KOPT-K1 (cell line): ENCODE results near the gene GPD2.
"Not testable (repeated sequence)": the region's sequence is repeated elsewhere in the genome, so short reads cannot be mapped to it uniquely, and the experiment has no call there.

Experiments used
- H3K27ac ChIP-seq: fragments of 200-600 bp; sonication (generic); 2 replicates; pipeline ENCODE4 v1.5.1; 2016; ENCODE audit warnings: antibody characterized with exemption, mild to moderate bottlenecking, low read depth, low read length; ENCODE audit not compliant: poor library complexity, severe bottlenecking
- H3K36me3 ChIP-seq: fragments of 200-600 bp; sonication (generic); 2 replicates; pipeline ENCODE4 v1.5.1; 2017; ENCODE audit warnings: antibody characterized with exemption, mild to moderate bottlenecking, low read length, moderate library complexity; ENCODE audit not compliant: insufficient read depth
- H3K9me3 ChIP-seq: fragments of 200-600 bp; sonication (generic); 2 replicates; pipeline ENCODE4 v1.5.1; 2017; ENCODE audit warnings: antibody characterized with exemption, low read length, mild to moderate bottlenecking; ENCODE audit not compliant: insufficient read depth, poor library complexity, severe bottlenecking

GPD2 gene

GRCh38 chr2:156517419-156517818 is 81.2 kb downstream of the GPD2 start:
- Histone ChIP-seq H3K27ac (no peak overlapping the region), H3K36me3 (no peaks in the 10 kb centered on the region), H3K9me3 (no peaks in the 10 kb centered on the region)

GRCh38 chr2:156518138-156518537 is 82.0 kb downstream of the GPD2 start:
- H3K27ac ChIP-seq: no peak overlapping the region
- H3K9me3 ChIP-seq: no peaks in the 10 kb centered on the region

GRCh38 chr2:156522864-156523440 is 86.8 kb downstream of the GPD2 start:
- no peaks in the 10 kb centered on the region for H3K36me3 ChIP-seq

More at GRCh38 chr2:156518138-156518537, 82.0 kb downstream of the GPD2 start:
- no peaks in the 10 kb centered on the region for H3K36me3 ChIP-seq

GRCh38 chr2:156526950-156527636 is 90.9 kb downstream of the GPD2 start:
- Histone ChIP-seq H3K27ac (no peak overlapping the region), H3K36me3 (no peaks in the 10 kb centered on the region), H3K9me3 (no peaks in the 10 kb centered on the region)

More at GRCh38 chr2:156522864-156523440, 86.8 kb downstream of the GPD2 start:
- no peak overlapping the region for H3K27ac ChIP-seq
- H3K9me3 ChIP-seq: no peaks in the 10 kb centered on the region

GRCh38 chr2:156528583-156528982 is 92.4 kb downstream of the GPD2 start:
- not testable (repeated sequence) for H3K27ac ChIP-seq, H3K9me3 ChIP-seq, H3K36me3 ChIP-seq

GRCh38 chr2:156532989-156533388 is 96.8 kb downstream of the GPD2 start:
- Histone ChIP-seq H3K9me3 (no peaks in the 10 kb centered on the region), H3K27ac (no peak overlapping the region), H3K36me3 (no peaks in the 10 kb centered on the region)

- no peaks in the 10 kb centered on the region for H3K9me3 ChIP-seq
- no peaks in the 10 kb centered on the region for H3K36me3 ChIP-seq
- H3K27ac ChIP-seq: no peak overlapping the region
These were observed 100.4 kb downstream of the GPD2 start for GRCh38 chr2:156536534-156536933.

- H3K36me3 ChIP-seq: no peaks in the 10 kb centered on the region
- H3K27ac ChIP-seq: no peak overlapping the region
- H3K9me3 ChIP-seq: no peaks in the 10 kb centered on the region
These were observed 101.0 kb downstream of the GPD2 start for GRCh38 chr2:156537141-156537540.

GRCh38 chr2:156538083-156538504 is 101.9 kb downstream of the GPD2 start:
- Histone ChIP-seq H3K36me3 (no peaks in the 10 kb centered on the region), H3K27ac (no peak overlapping the region), H3K9me3 (no peaks in the 10 kb centered on the region)

- H3K27ac ChIP-seq: no peak overlapping the region
- H3K36me3 ChIP-seq: no peaks in the 10 kb centered on the region
- no peaks in the 10 kb centered on the region for H3K9me3 ChIP-seq
These were observed 103.1 kb downstream of the GPD2 start for GRCh38 chr2:156539086-156539860.

GRCh38 chr2:156540706-156541105 is 104.5 kb downstream of the GPD2 start:
- Histone ChIP-seq H3K36me3 (no peaks in the 10 kb centered on the region), H3K9me3 (no peaks in the 10 kb centered on the region), H3K27ac (no peak overlapping the region)

GRCh38 chr2:156541229-156541628 is 105.0 kb downstream of the GPD2 start:
- Histone ChIP-seq H3K36me3 (no peaks in the 10 kb centered on the region), H3K27ac (no peak overlapping the region), H3K9me3 (no peaks in the 10 kb centered on the region)

- Histone ChIP-seq H3K36me3 (no peaks in the 10 kb centered on the region), H3K9me3 (no peaks in the 10 kb centered on the region), H3K27ac (no peak overlapping the region)
These were observed 105.5 kb downstream of the GPD2 start for GRCh38 chr2:156541706-156542105.

GRCh38 chr2:156548413-156548812 is 112.2 kb downstream of the GPD2 start:
- H3K9me3 ChIP-seq: no peaks in the 10 kb centered on the region
- H3K27ac ChIP-seq: no peak overlapping the region
- no peaks in the 10 kb centered on the region for H3K36me3 ChIP-seq

GRCh38 chr2:156553714-156554442 is 117.7 kb downstream of the GPD2 start:
- Histone ChIP-seq H3K27ac (no peak overlapping the region), H3K9me3 (no peaks in the 10 kb centered on the region), H3K36me3 (no peaks in the 10 kb centered on the region)
